K562 (cell line): ENCODE results near the gene CRACR2B. TPM values are rescaled to one million over a fixed set of nuclear protein-coding genes. Genes with fewer than 3 reads are reported as not detected.
A peak's percentile ranks its signal among the peaks of the same experiment; 100 is the strongest.

ENCODE experiments used
- CBX5 ChIP-seq: IDR thresholded peaks from 2 replicates; pipeline ENCODE4 v1.6.1; 2014; ENCODE audit warnings: low read depth, borderline replicate concordance
- E2F4 ChIP-seq: sonication (generic); formaldehyde crosslinking; IDR thresholded peaks from 2 replicates; pipeline ENCODE4 v1.8.0; 2022; ENCODE audit warnings: mild to moderate bottlenecking, low read depth, missing genetic modification reagents
- E2F5 ChIP-seq: sonication (generic); formaldehyde crosslinking; IDR thresholded peaks from 2 replicates; pipeline ENCODE4 v1.8.0; 2022; ENCODE audit warnings: mild to moderate bottlenecking, missing genetic modification reagents
- FOXA3 ChIP-seq, 2 experiments: fragments of 450-650 bp in 1 of 2; sonication (generic) in 1 of 2; formaldehyde crosslinking; IDR thresholded peaks in 1 of 2; conservative IDR thresholded peaks in 1 of 2; 2 replicates each; pipeline versions ENCODE4 v1.4.0 to v1.8.0; 2020 to 2022; ENCODE audit warnings: mild to moderate bottlenecking in 2 of 2, missing genetic modification reagents in 1 of 2
- MAFG ChIP-seq: fragments of 450-650 bp; conservative IDR thresholded peaks from 2 replicates; pipeline ENCODE4 v1.6.1; 2016; ENCODE audit warnings: missing genetic modification characterization, missing compliant biosample characterization
- NFIX ChIP-seq: fragments of 250-450 bp; sonication (Bioruptor Pico); IDR thresholded peaks from 2 replicates; pipeline ENCODE4 v1.4.0; 2020; ENCODE audit warnings: low read depth, mild to moderate bottlenecking, moderate library complexity
- NKRF ChIP-seq: fragments of 450-650 bp; IDR thresholded peaks from 2 replicates; pipeline ENCODE4 v1.6.1; 2016; ENCODE audit warnings: borderline replicate concordance
- RBM15 ChIP-seq: fragments of 200-400 bp; formaldehyde crosslinking; IDR thresholded peaks from 2 replicates; pipeline ENCODE4 v1.6.1; 2018; ENCODE audit warnings: mild to moderate bottlenecking, low read length, moderate library complexity; ENCODE audit not compliant: insufficient read depth
- RHOXF2B ChIP-seq: fragments of 250-450 bp; sonication (Bioruptor Pico); conservative IDR thresholded peaks from 2 replicates; pipeline ENCODE4 v1.5.1; 2021
- SIX5 ChIP-seq, 2 experiments: IDR thresholded peaks; 2 replicates each; pipeline ENCODE4 v1.6.1; 2011; ENCODE audit warnings: low read length in 2 of 2, borderline replicate concordance in 1 of 2, low read depth in 1 of 2, mild to moderate bottlenecking in 1 of 2, moderate library complexity in 1 of 2; ENCODE audit not compliant: insufficient read depth in 1 of 2
- TRIM25 ChIP-seq: fragments of 450-650 bp; IDR thresholded peaks from 2 replicates; pipeline ENCODE4 v1.7.0; 2016; ENCODE audit warnings: borderline replicate concordance
- XRCC5 ChIP-seq: fragments of 200-400 bp; formaldehyde crosslinking; IDR thresholded peaks from 2 replicates; pipeline ENCODE4 v1.6.1; 2017; ENCODE audit warnings: low read depth, mild to moderate bottlenecking, low read length
- ZBED1 ChIP-seq: IDR thresholded peaks from 2 replicates; pipeline ENCODE4 v1.6.1; 2014
- ZBTB43 ChIP-seq: sonication (generic); formaldehyde crosslinking; IDR thresholded peaks from 2 replicates; pipeline ENCODE4 v1.8.0; 2023; ENCODE audit warnings: mild to moderate bottlenecking, missing genetic modification reagents
- ZNF274 ChIP-seq: IDR thresholded peaks from 2 replicates; pipeline ENCODE4 v1.6.1; 2011; ENCODE audit warnings: low read depth, mild to moderate bottlenecking, low read length, moderate library complexity, borderline replicate concordance
- ZNF311 ChIP-seq: fragments of 250-450 bp; sonication (Bioruptor Pico); IDR thresholded peaks from 2 replicates; pipeline ENCODE4 v1.4.0; 2020; ENCODE audit warnings: mild to moderate bottlenecking, moderate library complexity
- ZNF740 ChIP-seq, 3 experiments: fragments of 200-800 bp in 1 of 3; sonication (Bioruptor generic) in 1 of 3; sonication (generic) in 1 of 3; formaldehyde crosslinking in 1 of 3; IDR thresholded peaks; 2 replicates each; pipeline versions ENCODE4 v1.6.1 to v1.8.0; 2016 to 2022; ENCODE audit warnings: mild to moderate bottlenecking in 2 of 3, missing compliant biosample characterization in 2 of 3, missing genetic modification characterization in 2 of 3, missing genetic modification reagents in 1 of 3
- ZSCAN32 ChIP-seq: fragments of 450-650 bp; formaldehyde crosslinking; IDR thresholded peaks from 2 replicates; pipeline ENCODE4 v1.4.0; 2020; ENCODE audit warnings: mild to moderate bottlenecking, moderate library complexity
- polyA plus RNA-seq, 8 experiments: library from polyadenylated mRNA; depleted of rRNA in 4 of 8; stranded (reverse) in 5 of 8; unstranded in 3 of 8; fragments of >200 nt; fragmentation: Nextera tagmentation in 2 of 8; fragmentation: Illumina TruSeq in 1 of 8; extraction: Ambion mirVana in 2 of 8; extraction: Trizol in 1 of 8; gene quantifications; 2 replicates each; pipeline versions ENCODE4 v1.2.1 to v1.2.3, GENCODE V29; 2011 to 2014; ENCODE audit warnings: inconsistent platforms in 1 of 8, missing spikeins in 1 of 8
- total RNA-seq, 7 experiments: library from RNA; depleted of rRNA in 6 of 7; stranded (reverse); fragments of >200 nt in 6 of 7; fragmentation: Illumina TruSeq in 2 of 7; extraction: Trizol in 2 of 7; gene quantifications; 2 replicates each; pipeline versions ENCODE4 v1.2.1 to v1.2.3, GENCODE V29; 2011 to 2021; ENCODE audit warnings: low replicate concordance in 1 of 7

Gene CRACR2B
- total and polyA plus RNA-seq, 9 of the 15 experiments (the other 6 are each of a cell fraction or from before 2014, with no cell fraction given) = 0.10 to 51.0 (median 6.0) TPM

- no peak for TF ChIP-seq ZSCAN32 (CRISPR knock-in tag)
- TF ChIP-seq RHOXF2B = no peak
- peak; percentile 81 for TF ChIP-seq ZNF740 (CRISPR knock-in tag; IDR thresholded peaks at IDR 0.05)
- TF ChIP-seq ZNF740 (tag; IDR thresholded peaks at IDR 0.05) = peak in 1 of 2 experiments; percentile 78; a peak in 2 of 4 replicates
- TF ChIP-seq CBX5 = no peak
- TF ChIP-seq ZNF311 (CRISPR knock-in tag) = no peak
- TF ChIP-seq ZBED1 = no peak
- no peak; a peak in 1 of 4 replicates for TF ChIP-seq FOXA3 (CRISPR knock-in tag; conservative IDR thresholded peaks at IDR 0.05 in 1 of 2, IDR thresholded peaks at IDR 0.05 in 1 of 2)
- no peak for TF ChIP-seq E2F5 (CRISPR knock-in tag)
- TF ChIP-seq NKRF = peak; percentile 92
- TF ChIP-seq RBM15 = no peak
- no peak for TF ChIP-seq ZNF274
- no peak for TF ChIP-seq ZBTB43 (CRISPR knock-in tag)
- TF ChIP-seq MAFG (tag) = no peak
- no peak for TF ChIP-seq NFIX (CRISPR knock-in tag)
- TF ChIP-seq E2F4 = no peak
- no peak for TF ChIP-seq XRCC5
- TF ChIP-seq SIX5 (IDR thresholded peaks at IDR 0.05; ENCODE audit: borderline replicate concordance in 1 of 2, insufficient read depth in 1 of 2, low read depth in 1 of 2, low read length in 2 of 2) = no peak
- no peak for TF ChIP-seq TRIM25
Observed at GRCh38 chr11:827146-827896, 398 bp upstream of the CRACR2B start (continued).
